Liver (tissue), 9 donors: ENCODE measurements around the gene HINT1. TPM values are rescaled to one million over a fixed set of nuclear protein-coding genes. Genes with fewer than 3 reads are reported as not detected.

Experiments
- DNase-seq: peaks from one replicate; pipeline ENCODE4 v3.0.0-alpha.2; 2017; ENCODE audit warnings: low spot score
- H3K27ac ChIP-seq, 2 donors: one replicate each; pipeline ENCODE4 v1.7.0; 2013; ENCODE audit warnings: inconsistent platforms in 2 of 2, low read length in 2 of 2, control low read depth in 1 of 2, low read depth in 1 of 2, mild to moderate bottlenecking in 1 of 2
- H3K27me3 ChIP-seq, 4 donors: one replicate each; pipeline versions ENCODE4 v1.6.1 to v1.7.0; 2013; ENCODE audit warnings: low read length in 3 of 4, inconsistent platforms in 1 of 4, mild to moderate bottlenecking in 1 of 4, moderate library complexity in 1 of 4; ENCODE audit not compliant: control insufficient read depth in 4 of 4, insufficient read depth in 4 of 4
- H3K36me3 ChIP-seq, 4 donors: one replicate each; pipeline versions ENCODE4 v1.6.1 to v1.7.0; 2013; ENCODE audit warnings: low read length in 3 of 4, mild to moderate bottlenecking in 3 of 4, low read depth in 1 of 4, moderate library complexity in 1 of 4; ENCODE audit not compliant: control insufficient read depth in 4 of 4, insufficient read depth in 3 of 4
- H3K4me1 ChIP-seq, 4 donors: one replicate each; pipeline versions ENCODE4 v1.6.1 to v1.7.0; 2013; ENCODE audit warnings: low read length in 3 of 4, mild to moderate bottlenecking in 3 of 4, moderate library complexity in 1 of 4; ENCODE audit not compliant: control insufficient read depth in 4 of 4, insufficient read depth in 4 of 4
- H3K4me3 ChIP-seq, 3 donors: one replicate each; pipeline versions ENCODE4 v1.6.1 to v1.7.0; 2013; ENCODE audit warnings: low read length in 3 of 3, control low read depth in 1 of 3, low read depth in 1 of 3, mild to moderate bottlenecking in 1 of 3
- H3K9ac ChIP-seq, 2 donors: one replicate each; pipeline ENCODE4 v1.7.0; 2013; ENCODE audit warnings: low read length in 2 of 2, mild to moderate bottlenecking in 2 of 2, moderate library complexity in 2 of 2, control low read depth in 1 of 2, low read depth in 1 of 2
- H3K9me3 ChIP-seq, 4 donors: one replicate each; pipeline versions ENCODE4 v1.6.1 to v1.7.0; 2013; ENCODE audit warnings: low read length in 3 of 4; ENCODE audit not compliant: control insufficient read depth in 4 of 4
- CTCF ChIP-seq: fragments of 150-350 bp; IDR thresholded peaks from 2 replicates; pipeline ENCODE4 v1.5.1; 2017; ENCODE audit warnings: improper control_type of control experiment, low read depth, low read length; ENCODE audit not compliant: missing input control
- EGR1 ChIP-seq, 2 donors: IDR thresholded peaks; 2 replicates each; pipeline ENCODE4 v1.6.1; 2016 to 2018; ENCODE audit warnings: antibody characterized with exemption in 2 of 2, low read depth in 2 of 2
- FOXA1 ChIP-seq: IDR thresholded peaks from 2 replicates; pipeline ENCODE4 v1.6.1; 2016; ENCODE audit warnings: antibody characterized with exemption
- FOXA2 ChIP-seq: IDR thresholded peaks from 2 replicates; pipeline ENCODE4 v1.6.1; 2016; ENCODE audit warnings: antibody characterized with exemption
- GABPA ChIP-seq, 2 donors: IDR thresholded peaks in 1 of 2; conservative IDR thresholded peaks in 1 of 2; 2 replicates each; pipeline ENCODE4 v1.6.1; 2016; ENCODE audit warnings: antibody characterized with exemption in 2 of 2, mild to moderate bottlenecking in 1 of 2, moderate library complexity in 1 of 2
- HNF4A ChIP-seq, 2 donors: conservative IDR thresholded peaks; 2 replicates each; pipeline ENCODE4 v1.6.1; 2016; ENCODE audit warnings: antibody characterized with exemption in 2 of 2, mild to moderate bottlenecking in 2 of 2
- HNF4G ChIP-seq: IDR thresholded peaks from 2 replicates; pipeline ENCODE4 v1.6.1; 2016; ENCODE audit warnings: antibody characterized with exemption
- JUND ChIP-seq, 2 donors: IDR thresholded peaks; 2 replicates each; pipeline ENCODE4 v1.6.1; 2016; ENCODE audit warnings: antibody characterized with exemption in 2 of 2
- MAX ChIP-seq: IDR thresholded peaks from 2 replicates; pipeline ENCODE4 v1.6.1; 2016; ENCODE audit warnings: antibody characterized with exemption
- NR2F2 ChIP-seq: IDR thresholded peaks from 2 replicates; pipeline ENCODE4 v1.6.1; 2016; ENCODE audit warnings: antibody characterized with exemption
- RAD21 ChIP-seq, 2 donors: IDR thresholded peaks; 2 replicates each; pipeline ENCODE4 v1.6.1; 2016; ENCODE audit warnings: antibody characterized with exemption in 2 of 2, mild to moderate bottlenecking in 2 of 2
- RXRA ChIP-seq, 2 donors: IDR thresholded peaks; 2 replicates each; pipeline ENCODE4 v1.6.1; 2017 to 2018; ENCODE audit warnings: antibody characterized with exemption in 2 of 2, mild to moderate bottlenecking in 1 of 2
- SP1 ChIP-seq: IDR thresholded peaks from 2 replicates; pipeline ENCODE4 v1.6.1; 2018; ENCODE audit warnings: antibody characterized with exemption, mild to moderate bottlenecking
- TAF1 ChIP-seq: conservative IDR thresholded peaks from 2 replicates; pipeline ENCODE4 v1.6.1; 2016; ENCODE audit warnings: antibody characterized with exemption, mild to moderate bottlenecking
- YY1 ChIP-seq: IDR thresholded peaks from 2 replicates; pipeline ENCODE4 v1.6.1; 2016; ENCODE audit warnings: antibody characterized with exemption, mild to moderate bottlenecking
- ZBTB33 ChIP-seq: IDR thresholded peaks from 2 replicates; pipeline ENCODE4 v1.6.1; 2016; ENCODE audit warnings: antibody characterized with exemption
- WGBS: extraction: QIAGEN DNeasy Blood & Tissue Kit; methylation state at CpG from one replicate; pipeline ENCODE4 v1.1.7; 2013; 5-methylcytosine and 5-hydroxymethylcytosine counted together
- polyA plus RNA-seq, 2 donors: library from polyadenylated mRNA; stranded (reverse) in 1 of 2; unstranded in 1 of 2; fragments of 200-250 nt in 1 of 2; fragments of >200 nt in 1 of 2; fragmentation: Nextera tagmentation in 1 of 2; extraction: Ambion mirVana in 1 of 2; gene quantifications; one replicate each; pipeline versions ENCODE4 v1.2.1 to v1.2.3, GENCODE V29; 2013 to 2015
- total RNA-seq, 2 donors: library from RNA; depleted of rRNA; stranded (reverse); fragments of >200 nt; gene quantifications; one replicate each; pipeline ENCODE4 v1.2.3, GENCODE V29; 2014
- TF ChIP-seq, protein P1 (sequence below): IDR thresholded peaks from 2 replicates; pipeline ENCODE4 v1.6.1; 2016; ENCODE audit warnings: antibody characterized with exemption, mild to moderate bottlenecking
- TF ChIP-seq, protein P2 (sequence below): IDR thresholded peaks from 2 replicates; pipeline ENCODE4 v1.6.1; 2016; ENCODE audit warnings: antibody characterized with exemption
- donor health status: healthy.
- donor health status: healthy.
- donor health status: healthy.
- donor health status: healthy.
- donor health status: healthy.

HINT1 gene
- total and polyA plus RNA-seq, 4 donors, result 112 to 902 (median 314) TPM

- TF ChIP-seq, protein P1, sequence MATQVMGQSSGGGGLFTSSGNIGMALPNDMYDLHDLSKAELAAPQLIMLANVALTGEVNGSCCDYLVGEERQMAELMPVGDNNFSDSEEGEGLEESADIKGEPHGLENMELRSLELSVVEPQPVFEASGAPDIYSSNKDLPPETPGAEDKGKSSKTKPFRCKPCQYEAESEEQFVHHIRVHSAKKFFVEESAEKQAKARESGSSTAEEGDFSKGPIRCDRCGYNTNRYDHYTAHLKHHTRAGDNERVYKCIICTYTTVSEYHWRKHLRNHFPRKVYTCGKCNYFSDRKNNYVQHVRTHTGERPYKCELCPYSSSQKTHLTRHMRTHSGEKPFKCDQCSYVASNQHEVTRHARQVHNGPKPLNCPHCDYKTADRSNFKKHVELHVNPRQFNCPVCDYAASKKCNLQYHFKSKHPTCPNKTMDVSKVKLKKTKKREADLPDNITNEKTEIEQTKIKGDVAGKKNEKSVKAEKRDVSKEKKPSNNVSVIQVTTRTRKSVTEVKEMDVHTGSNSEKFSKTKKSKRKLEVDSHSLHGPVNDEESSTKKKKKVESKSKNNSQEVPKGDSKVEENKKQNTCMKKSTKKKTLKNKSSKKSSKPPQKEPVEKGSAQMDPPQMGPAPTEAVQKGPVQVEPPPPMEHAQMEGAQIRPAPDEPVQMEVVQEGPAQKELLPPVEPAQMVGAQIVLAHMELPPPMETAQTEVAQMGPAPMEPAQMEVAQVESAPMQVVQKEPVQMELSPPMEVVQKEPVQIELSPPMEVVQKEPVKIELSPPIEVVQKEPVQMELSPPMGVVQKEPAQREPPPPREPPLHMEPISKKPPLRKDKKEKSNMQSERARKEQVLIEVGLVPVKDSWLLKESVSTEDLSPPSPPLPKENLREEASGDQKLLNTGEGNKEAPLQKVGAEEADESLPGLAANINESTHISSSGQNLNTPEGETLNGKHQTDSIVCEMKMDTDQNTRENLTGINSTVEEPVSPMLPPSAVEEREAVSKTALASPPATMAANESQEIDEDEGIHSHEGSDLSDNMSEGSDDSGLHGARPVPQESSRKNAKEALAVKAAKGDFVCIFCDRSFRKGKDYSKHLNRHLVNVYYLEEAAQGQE, result no peak
- TF ChIP-seq HNF4A (conservative IDR thresholded peaks at IDR 0.05) (no peak), GABPA (IDR thresholded peaks at IDR 0.05 in 1 of 2, conservative IDR thresholded peaks at IDR 0.05 in 1 of 2) (no peak), FOXA2 (no peak), RXRA (IDR thresholded peaks at IDR 0.05) (no peak), HNF4G (no peak), CTCF (no peak)
Observed at GRCh38 chr5:131156957-131157356, 8.1 kb downstream of the HINT1 start (continued).

DNA sequence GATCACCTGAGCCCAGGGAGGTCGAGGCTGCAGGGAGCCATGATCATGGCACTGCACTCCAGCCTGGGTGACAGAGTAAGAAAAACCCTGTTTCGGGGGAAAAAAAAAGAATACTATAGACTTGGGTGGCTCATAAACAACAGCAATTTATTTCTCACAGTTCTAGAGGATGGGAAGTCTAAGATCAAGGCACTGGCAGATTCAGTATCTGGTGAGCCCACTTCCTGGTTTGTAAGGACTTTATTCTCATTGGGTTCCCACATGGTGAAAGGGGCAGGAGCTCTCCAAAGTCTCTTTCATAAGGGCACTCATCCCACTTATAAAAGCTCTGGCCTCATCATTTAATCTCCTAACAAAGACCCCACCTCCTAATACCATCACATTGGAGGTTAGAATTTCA is 8.7 kb downstream of the HINT1 start:
- H3K27me3 ChIP-seq, result no peaks in the 10 kb centered on the region
- peaks cover 2 to 35% (median 22%) of the 10 kb centered on the region in 4 donors for H3K36me3 ChIP-seq
- 96% methylated on average over 2 of the region's 2 CpGs for WGBS
- H3K4me1 ChIP-seq, result peaks cover 0 to 17% (median 14%) of the 10 kb centered on the region in 4 donors
- no peaks in the 10 kb centered on the region for H3K9me3 ChIP-seq
- no peak for DNase-seq
- no peak overlapping the region for H3K27ac ChIP-seq
- no peak overlapping the region for H3K4me3 ChIP-seq
- TF ChIP-seq ZBTB33, result no peak
- no peak for TF ChIP-seq HNF4A (conservative IDR thresholded peaks at IDR 0.05)
- no peak for TF ChIP-seq FOXA1
- TF ChIP-seq EGR1 (IDR thresholded peaks at IDR 0.05; ENCODE audit: low read depth in 2 of 2), result no peak
- TF ChIP-seq HNF4G, result no peak
- no peak for TF ChIP-seq JUND (IDR thresholded peaks at IDR 0.05)
- no peak for TF ChIP-seq RXRA (IDR thresholded peaks at IDR 0.05)
- no peak for TF ChIP-seq NR2F2
- TF ChIP-seq TAF1, result no peak
- TF ChIP-seq, protein P2, sequence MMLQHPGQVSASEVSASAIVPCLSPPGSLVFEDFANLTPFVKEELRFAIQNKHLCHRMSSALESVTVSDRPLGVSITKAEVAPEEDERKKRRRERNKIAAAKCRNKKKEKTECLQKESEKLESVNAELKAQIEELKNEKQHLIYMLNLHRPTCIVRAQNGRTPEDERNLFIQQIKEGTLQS, result no peak
- TF ChIP-seq YY1, result no peak
- TF ChIP-seq RAD21 (IDR thresholded peaks at IDR 0.05), result no peak
- no peak for TF ChIP-seq FOXA2
- TF ChIP-seq GABPA (IDR thresholded peaks at IDR 0.05 in 1 of 2, conservative IDR thresholded peaks at IDR 0.05 in 1 of 2), result no peak
- no peak for TF ChIP-seq MAX
- TF ChIP-seq SP1, result no peak
- TF ChIP-seq, protein P1, result no peak
- TF ChIP-seq CTCF, result no peak
- H3K9ac ChIP-seq, result no peak overlapping the region
